ENCODE measurements around the gene RNF207. TPM values are rescaled to one million over a fixed set of nuclear protein-coding genes. Genes with fewer than 3 reads are reported as not detected.
A peak's percentile ranks its signal among the peaks of the same experiment; 100 is the strongest.

The RNF207 gene
- total RNA-seq, 1 donor from 2014 or later = 34.5 TPM

DNA sequence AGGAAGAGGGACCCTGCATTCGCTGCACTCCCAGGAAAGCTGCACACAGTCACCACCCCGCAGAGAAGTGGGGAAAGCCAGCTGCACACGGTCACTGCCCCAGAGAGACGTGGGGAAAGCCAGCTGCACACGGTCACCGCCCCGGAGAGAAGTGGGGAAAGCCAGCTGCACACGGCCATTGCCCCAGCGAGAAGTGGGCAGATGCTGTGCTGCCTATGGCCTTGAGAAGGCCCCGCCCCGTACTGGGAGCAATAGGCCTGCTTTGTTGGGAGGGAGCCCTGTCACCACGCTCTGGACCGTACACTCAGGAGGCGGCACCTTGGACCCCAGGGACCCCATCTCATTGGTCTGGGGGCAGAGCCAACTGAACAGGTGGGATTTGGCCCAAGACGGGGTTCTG is 59.2 kb downstream of the RNF207 start:
- Mint-ChIP-seq H3K9me3 (no peaks in the 10 kb centered on the region), H3K27me3 (peaks cover 7% of the 10 kb centered on the region), H3K36me3 (no peaks in the 10 kb centered on the region), H3K4me3 (no peak overlapping the region), H3K4me1 (ENCODE audit: unreplicated experiment) (peaks cover 19% of the 10 kb centered on the region), H3K27ac (no peak overlapping the region)
- TF ChIP-seq, protein P1, sequence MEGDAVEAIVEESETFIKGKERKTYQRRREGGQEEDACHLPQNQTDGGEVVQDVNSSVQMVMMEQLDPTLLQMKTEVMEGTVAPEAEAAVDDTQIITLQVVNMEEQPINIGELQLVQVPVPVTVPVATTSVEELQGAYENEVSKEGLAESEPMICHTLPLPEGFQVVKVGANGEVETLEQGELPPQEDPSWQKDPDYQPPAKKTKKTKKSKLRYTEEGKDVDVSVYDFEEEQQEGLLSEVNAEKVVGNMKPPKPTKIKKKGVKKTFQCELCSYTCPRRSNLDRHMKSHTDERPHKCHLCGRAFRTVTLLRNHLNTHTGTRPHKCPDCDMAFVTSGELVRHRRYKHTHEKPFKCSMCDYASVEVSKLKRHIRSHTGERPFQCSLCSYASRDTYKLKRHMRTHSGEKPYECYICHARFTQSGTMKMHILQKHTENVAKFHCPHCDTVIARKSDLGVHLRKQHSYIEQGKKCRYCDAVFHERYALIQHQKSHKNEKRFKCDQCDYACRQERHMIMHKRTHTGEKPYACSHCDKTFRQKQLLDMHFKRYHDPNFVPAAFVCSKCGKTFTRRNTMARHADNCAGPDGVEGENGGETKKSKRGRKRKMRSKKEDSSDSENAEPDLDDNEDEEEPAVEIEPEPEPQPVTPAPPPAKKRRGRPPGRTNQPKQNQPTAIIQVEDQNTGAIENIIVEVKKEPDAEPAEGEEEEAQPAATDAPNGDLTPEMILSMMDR (conservative IDR thresholded peaks at IDR 0.05) = no peak
- DNase-seq (ENCODE audit: extremely low spot score, unreplicated experiment) = no peak

DNA sequence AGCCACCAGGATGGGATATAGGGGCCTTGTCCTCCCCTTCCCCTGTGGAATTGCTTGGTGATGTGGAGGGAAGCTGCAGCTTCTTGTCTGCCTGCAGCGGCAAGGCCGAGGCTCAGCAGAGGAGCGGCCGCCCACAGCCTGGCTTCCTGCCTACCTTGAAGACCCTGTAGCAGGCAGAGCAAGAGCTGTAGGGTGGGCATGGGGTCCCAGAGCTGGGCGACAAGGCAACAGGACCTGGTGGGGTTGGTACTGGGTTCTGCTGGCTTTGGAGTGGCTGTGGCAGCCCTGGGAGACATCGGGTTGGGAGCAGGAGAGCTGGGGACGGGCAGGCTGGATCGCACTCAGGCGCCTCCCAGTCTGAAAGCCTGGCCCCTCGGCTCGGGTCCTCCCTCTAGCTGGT is 60.7 kb downstream of the RNF207 start:
- Mint-ChIP-seq H3K4me1 (ENCODE audit: unreplicated experiment) (peaks cover 29% of the 10 kb centered on the region), H3K4me3 (no peak overlapping the region), H3K27ac (no peak overlapping the region), H3K36me3 (no peaks in the 10 kb centered on the region), H3K9me3 (no peaks in the 10 kb centered on the region), H3K27me3 (peaks cover 7% of the 10 kb centered on the region)
- no peak for DNase-seq (ENCODE audit: extremely low spot score, unreplicated experiment)
- TF ChIP-seq, protein P1 (conservative IDR thresholded peaks at IDR 0.05) = no peak

DNA sequence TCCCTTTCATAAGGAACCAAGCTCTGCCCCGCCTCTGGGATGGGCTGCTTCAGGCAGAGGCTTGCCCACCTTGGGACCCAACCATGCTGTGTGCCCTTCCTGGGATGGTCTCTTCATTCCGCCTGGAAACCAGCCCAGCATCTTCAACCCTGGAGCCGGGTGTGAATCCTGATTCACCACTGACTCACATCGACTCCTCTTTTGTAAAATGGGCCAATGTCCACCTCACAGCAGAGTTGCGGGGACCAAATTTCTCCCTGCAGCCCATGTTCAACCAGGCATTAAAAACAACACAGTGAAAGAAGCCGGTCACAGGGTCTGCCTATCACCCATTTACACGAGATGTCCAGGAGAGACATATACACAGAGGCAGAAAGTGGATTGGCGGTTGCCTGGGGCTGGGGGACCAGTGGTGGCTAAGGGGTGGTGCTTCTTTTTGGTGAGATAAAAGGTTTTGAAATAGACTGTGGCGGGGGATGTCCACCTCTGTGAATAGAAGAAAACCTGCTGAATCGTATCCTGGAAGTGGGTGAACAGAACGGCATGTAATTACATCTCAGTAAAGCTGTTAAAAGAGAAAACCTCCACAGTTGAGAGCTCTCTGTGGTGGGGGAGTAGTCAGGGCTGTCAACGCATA is 61.9 kb downstream of the RNF207 start:
- DNase-seq (ENCODE audit: extremely low spot score, unreplicated experiment) = no peak
- Mint-ChIP-seq H3K27ac (no peak overlapping the region), H3K9me3 (no peaks in the 10 kb centered on the region), H3K36me3 (no peaks in the 10 kb centered on the region), H3K4me1 (ENCODE audit: unreplicated experiment) (peaks cover 34% of the 10 kb centered on the region), H3K4me3 (peak overlapping the region; percentile 17), H3K27me3 (no peaks in the 10 kb centered on the region)
- TF ChIP-seq, protein P1 (conservative IDR thresholded peaks at IDR 0.05) = no peak

DNA sequence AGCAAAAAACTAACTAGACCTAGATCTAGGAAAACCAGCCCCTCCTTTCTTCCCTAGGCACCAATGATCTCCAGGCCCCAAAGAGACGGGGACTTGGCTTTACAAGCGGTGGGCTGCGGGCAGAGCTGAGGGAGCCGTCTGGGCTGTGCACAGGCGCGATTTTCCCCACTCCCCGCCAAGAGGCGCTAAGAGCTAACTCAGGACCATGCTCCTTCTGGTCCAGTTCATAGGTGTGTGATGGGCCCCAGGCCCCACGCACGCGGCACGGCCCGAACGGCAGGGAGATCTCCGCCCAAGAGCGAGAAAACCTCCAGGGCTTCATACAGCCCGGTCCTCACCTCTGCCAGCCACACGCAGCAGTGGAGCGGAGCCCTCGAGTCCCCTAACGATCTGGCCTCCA is 62.5 kb downstream of the RNF207 start:
- H3K27ac Mint-ChIP-seq = no peak overlapping the region

DNA sequence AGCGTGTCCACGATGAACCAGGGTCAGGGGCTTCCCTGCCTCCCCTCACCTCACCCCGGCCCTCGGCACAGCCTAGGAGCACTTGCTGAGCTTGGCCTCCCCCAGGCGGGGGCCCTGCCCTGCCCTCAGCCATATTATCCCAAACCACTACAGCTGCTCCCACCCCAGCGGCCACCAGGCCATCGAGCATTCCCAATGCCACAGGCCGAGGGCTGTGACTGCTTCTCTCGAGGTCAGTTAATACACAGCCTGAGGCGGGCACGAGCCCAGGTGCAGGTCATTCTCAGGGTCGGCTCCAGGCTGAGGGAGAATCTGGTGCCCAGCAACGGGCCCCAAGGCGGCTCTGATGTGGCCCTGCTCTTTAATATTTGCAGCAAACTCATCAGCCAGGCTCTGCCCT is 63.4 kb downstream of the RNF207 start:
- no peak for DNase-seq (ENCODE audit: extremely low spot score, unreplicated experiment)
- no peaks in the 10 kb centered on the region for H3K9me3 Mint-ChIP-seq
- no peaks in the 10 kb centered on the region for H3K27me3 Mint-ChIP-seq
- TF ChIP-seq, protein P1 (conservative IDR thresholded peaks at IDR 0.05) = no peak
- H3K27ac Mint-ChIP-seq = peak overlapping the region; percentile 43
- H3K4me1 Mint-ChIP-seq (ENCODE audit: unreplicated experiment) = peaks cover 43% of the 10 kb centered on the region
- peak overlapping the region; percentile 51 for H3K4me3 Mint-ChIP-seq
- no peaks in the 10 kb centered on the region for H3K36me3 Mint-ChIP-seq

More for the DNA sequence above, 62.5 kb downstream of the RNF207 start:
- TF ChIP-seq, protein P1 (conservative IDR thresholded peaks at IDR 0.05) = no peak
- Mint-ChIP-seq H3K4me1 (ENCODE audit: unreplicated experiment) (peaks cover 40% of the 10 kb centered on the region), H3K9me3 (no peaks in the 10 kb centered on the region), H3K27me3 (no peaks in the 10 kb centered on the region), H3K4me3 (no peak overlapping the region), H3K36me3 (no peaks in the 10 kb centered on the region)
- DNase-seq (ENCODE audit: extremely low spot score, unreplicated experiment) = no peak
